Ovary (tissue), 9 donors: Measurements from ENCODE around the gene NPPB. TPM values are rescaled to one million over a fixed set of nuclear protein-coding genes. Genes with fewer than 3 reads are reported as not detected.
A peak's percentile ranks its signal among the peaks of the same experiment; 100 is the strongest.
"Not testable (repeated sequence)": the region's sequence is repeated elsewhere in the genome, so short reads cannot be mapped to it uniquely, and the experiment has no call there.

ENCODE experiments used
- DNase-seq, 5 donors: peaks; one replicate each; pipeline ENCODE4 v3.0.0-alpha.2; 2019 to 2020
- H3K27ac ChIP-seq, 2 donors: fragments of 200-600 bp; one replicate each; pipeline versions ENCODE4 v1.5.1 to v1.8.0; 2019 to 2022
- H3K27me3 ChIP-seq: fragments of 200-600 bp; one replicate; pipeline ENCODE4 v1.8.0; 2022
- H3K36me3 ChIP-seq: fragments of 200-600 bp; sonication (generic); one replicate; pipeline ENCODE4 v1.5.1; 2019
- H3K4me1 ChIP-seq: one replicate; pipeline ENCODE4 v1.8.1; 2013; ENCODE audit warnings: mild to moderate bottlenecking, moderate library complexity; ENCODE audit not compliant: insufficient read depth
- H3K4me3 ChIP-seq: fragments of 200-600 bp; sonication (generic); one replicate; pipeline ENCODE4 v1.5.1; 2017
- H3K9me3 ChIP-seq, 2 donors: fragments of 200-600 bp in 1 of 2; sonication (generic) in 1 of 2; one replicate each; pipeline versions ENCODE4 v1.5.1 to v1.8.1; 2013 to 2019; ENCODE audit warnings: mild to moderate bottlenecking in 1 of 2, moderate library complexity in 1 of 2
- CTCF ChIP-seq, 3 donors: fragments of 450-650 bp in 2 of 3; fragments of 200-600 bp in 1 of 3; IDR thresholded peaks; one replicate each; pipeline versions ENCODE4 v1.5.1 to v1.8.0; 2016 to 2022; ENCODE audit warnings: antibody characterized with exemption in 3 of 3, mild to moderate bottlenecking in 1 of 3
- EP300 ChIP-seq: sonication (generic); formaldehyde crosslinking; IDR thresholded peaks from one replicate; pipeline ENCODE4 v1.6.1; 2017; ENCODE audit warnings: antibody characterized with exemption
- POLR2A ChIP-seq: fragments of 450-650 bp; IDR thresholded peaks from one replicate; pipeline ENCODE4 v1.6.1; 2017; ENCODE audit warnings: antibody characterized with exemption, mild to moderate bottlenecking, moderate library complexity
- WGBS, 3 donors: extraction: QIAGEN DNeasy Blood & Tissue Kit in 1 of 3; methylation state at CpG; one replicate each; pipeline versions ENCODE4 v1.1.5 to v1.1.7; 2013 to 2017; 5-methylcytosine and 5-hydroxymethylcytosine counted together
- intact Hi-C, 4 donors: fragments of 100-400 bp; cut with DNase I; formaldehyde crosslinking; loops; one replicate each; pipeline versions ENCODE4 v1.11.0 to v1.15.1; 2022 to 2023
- polyA plus RNA-seq, 2 donors: library from polyadenylated mRNA; stranded (reverse); fragments of 200-250 nt in 1 of 2; fragments of 350-450 nt in 1 of 2; fragmentation: Illumina TruSeq in 1 of 2; extraction: RNeasy Lipid Tissue Mini Kit (QIAGEN cat#74804) in 1 of 2; gene quantifications; one replicate each; pipeline ENCODE4 v1.2.3, GENCODE V29; 2013 to 2014
- total RNA-seq, 7 donors: library from RNA; depleted of rRNA in 2 of 7; stranded (reverse); fragments of >200 nt in 2 of 7; fragmentation: NEBNext Ultra II Directional in 3 of 7; extraction: Animal tissue kit (Norgen Biotek cat#: 25700) in 3 of 7; gene quantifications; one replicate each; pipeline versions ENCODE4 v1.1.0 to v1.2.4, GENCODE V29; 2016 to 2023
- donor health status: DM: no; HTN: no; CAD: no; lungs with moderate emphysema.
- donor health status: DM: no; HTN: no; CAD: no.
- donor health status: Bipolar disorder and iron deficiency.
- donor health status: DM: yes; HTN: yes; CAD: no.
- donor health status: DM: no; HTN: no; CAD: no.
- donor health status: DM: yes; HTN: yes; CAD: no.

The NPPB gene
- total and polyA plus RNA-seq, 9 donors, result 0.22 TPM; not detected in 8

- Histone ChIP-seq H3K27ac (no peak overlapping the region), H3K36me3 (no peaks in the 10 kb centered on the region), H3K9me3 (no peaks in the 10 kb centered on the region), H3K27me3 (no peaks in the 10 kb centered on the region), H3K4me3 (no peak overlapping the region), H3K4me1 (no peaks in the 10 kb centered on the region)
- intact Hi-C loops, result loop anchor here in 3 of 4 donors (5.0 to 10.0 kb wide), 3 partner anchors 53 to 243 kb away; partner anchors contain the start of genes FBXO2 (in 1 of the 3), FBXO44 (in 1 of the 3) and NPPA (in 1 of the 3)
- TF ChIP-seq POLR2A, result no peak
- no peak for TF ChIP-seq EP300
- no peak for TF ChIP-seq CTCF (IDR thresholded peaks at IDR 0.05)
- no peak for DNase-seq
- 15 to 22% (median 20%) methylated on average over 34 to 38 of the region's 38 CpGs for WGBS, 3 donors
Observed at GRCh38 chr1:11898086-11898785, 39.5 kb upstream of the NPPB start.

GRCh38 chr1:11894501-11894900 lies 35.8 kb upstream of the NPPB start:
- WGBS, 3 donors, result 74 to 85% (median 83%) methylated on average over 1 of the region's 1 CpG
- H3K9me3 ChIP-seq, H3K27ac ChIP-seq, H3K36me3 ChIP-seq, DNase-seq, H3K4me3 ChIP-seq, H3K27me3 ChIP-seq, H3K4me1 ChIP-seq: not testable (repeated sequence)
- intact Hi-C loops, result loop anchor here in 3 of 4 donors (5.0 to 10.0 kb wide), 3 partner anchors 50 to 240 kb away; partner anchors contain the start of genes FBXO2 (in 1 of the 3), FBXO44 (in 1 of the 3) and NPPA (in 1 of the 3)

GRCh38 chr1:11893907-11894251 lies 35.1 kb upstream of the NPPB start:
- H3K4me1 ChIP-seq, result no peaks in the 10 kb centered on the region
- no peaks in the 10 kb centered on the region for H3K36me3 ChIP-seq
- 1 to 3% (median 2%) methylated on average over 5 of the region's 5 CpGs for WGBS, 3 donors
- no peaks in the 10 kb centered on the region for H3K9me3 ChIP-seq
- H3K27ac ChIP-seq, result no peak overlapping the region
- TF ChIP-seq EP300 (no peak), CTCF (IDR thresholded peaks at IDR 0.05) (peak; percentile 30 to 67 (median 46)), POLR2A (no peak)
- peak; percentile 37 to 65 (median 50) for DNase-seq
- intact Hi-C loops, result loop anchor here in 3 of 4 donors (5.0 to 10.0 kb wide), 3 partner anchors 49 to 239 kb away; partner anchors contain the start of genes FBXO2 (in 1 of the 3), FBXO44 (in 1 of the 3) and NPPA (in 1 of the 3)
- H3K27me3 ChIP-seq, result no peaks in the 10 kb centered on the region
- no peak overlapping the region for H3K4me3 ChIP-seq

- H3K9me3 ChIP-seq, result no peaks in the 10 kb centered on the region
- intact Hi-C loops, result loop anchor here in 3 of 4 donors (5.0 to 10.0 kb wide), 3 partner anchors 47 to 237 kb away; partner anchors contain the start of genes FBXO2 (in 1 of the 3), FBXO44 (in 1 of the 3) and NPPA (in 1 of the 3)
- H3K27ac ChIP-seq, result no peak overlapping the region
- H3K36me3 ChIP-seq, result no peaks in the 10 kb centered on the region
- H3K4me3 ChIP-seq, result no peak overlapping the region
- H3K27me3 ChIP-seq, result no peaks in the 10 kb centered on the region
- no peak for DNase-seq
- TF ChIP-seq POLR2A (no peak), CTCF (IDR thresholded peaks at IDR 0.05) (no peak), EP300 (no peak)
- no peaks in the 10 kb centered on the region for H3K4me1 ChIP-seq
- 63 to 70% (median 67%) methylated on average over 6 of the region's 6 CpGs for WGBS, 3 donors
Observed at GRCh38 chr1:11891433-11892186, 32.9 kb upstream of the NPPB start.

- no peaks in the 10 kb centered on the region for H3K4me1 ChIP-seq
- no peak overlapping the region for H3K4me3 ChIP-seq
- 33 to 39% (median 38%) methylated on average over 3 of the region's 3 CpGs for WGBS, 3 donors
- intact Hi-C loops, result no loop called here
- no peak for DNase-seq
- no peaks in the 10 kb centered on the region for H3K36me3 ChIP-seq
- no peak for TF ChIP-seq EP300
- no peaks in the 10 kb centered on the region for H3K9me3 ChIP-seq
- no peak overlapping the region for H3K27ac ChIP-seq
- no peaks in the 10 kb centered on the region for H3K27me3 ChIP-seq
Observed at GRCh38 chr1:11888877-11889208, 30.1 kb upstream of the NPPB start.
